ENCODE results near the gene PGC.
A peak's percentile ranks its signal among the peaks of the same experiment; 100 is the strongest.

The PGC gene

DNA sequence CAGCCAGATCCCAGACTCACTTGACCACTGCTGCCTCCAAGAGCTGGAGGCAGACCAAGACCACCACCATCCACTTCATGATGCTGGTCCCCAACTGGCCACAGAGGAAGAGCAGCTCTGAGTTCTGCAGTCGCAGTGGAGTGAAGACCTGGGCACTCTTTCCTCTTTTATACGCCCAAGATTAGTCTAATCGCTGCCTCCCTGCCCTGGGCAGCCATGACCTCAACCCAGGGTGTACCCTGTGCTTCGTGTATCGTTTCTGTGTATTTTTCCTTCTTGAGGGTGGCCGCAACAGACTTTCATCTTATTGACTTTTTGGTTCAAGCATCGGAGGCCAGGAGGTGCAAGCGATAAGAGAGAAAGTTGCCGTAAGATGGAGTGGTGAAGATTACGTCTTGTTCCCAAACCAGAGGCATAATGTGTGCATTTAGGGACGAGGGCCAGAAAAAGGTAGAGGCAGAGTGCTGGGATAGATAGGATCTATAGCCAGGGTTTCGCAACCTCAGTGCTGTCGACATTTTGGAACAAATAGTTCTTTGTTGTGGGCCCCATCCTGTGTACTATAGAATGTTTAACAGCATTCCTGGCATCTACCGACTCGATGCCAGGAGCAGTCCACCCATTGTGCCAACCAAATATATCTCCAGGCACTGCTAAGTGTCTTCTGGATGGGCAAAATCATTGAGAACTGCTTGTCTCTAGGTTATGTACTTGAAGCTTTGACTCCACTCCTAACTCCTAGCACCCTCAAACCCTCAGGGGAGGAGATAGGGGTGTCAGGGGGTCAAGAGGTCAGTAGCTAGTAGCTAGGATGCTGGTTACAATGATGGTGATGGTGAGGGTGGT is at the start of gene PGC:
Gene PGC, minus strand, starts transcription at position 142 of the 846 bp plus-strand sequence. Its CDS starts 63 bp downstream, at position 79.
- no peak for DNase-seq (ENCODE audit: low spot score)

DNA sequence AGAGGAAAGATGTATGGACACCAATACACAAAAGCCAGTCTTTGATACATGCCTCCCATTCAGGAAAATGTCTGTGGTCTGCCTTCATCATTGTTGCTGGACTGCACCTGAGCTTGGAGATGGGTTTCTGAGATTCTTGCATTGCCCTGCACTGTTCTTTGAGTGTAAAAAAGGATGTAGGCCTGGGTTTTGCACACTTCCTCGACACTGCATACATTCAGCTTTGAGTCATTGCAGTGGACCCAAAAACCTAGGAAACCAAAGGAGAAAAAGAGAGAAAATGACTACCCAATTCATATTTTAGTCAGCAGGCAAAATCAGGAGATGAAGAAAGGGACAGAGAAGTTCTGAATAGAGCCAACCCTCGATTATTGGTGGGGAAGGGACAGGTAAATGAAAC is 49.3 kb upstream of the PGC start:
- no peak for DNase-seq (ENCODE audit: low spot score)

DNA sequence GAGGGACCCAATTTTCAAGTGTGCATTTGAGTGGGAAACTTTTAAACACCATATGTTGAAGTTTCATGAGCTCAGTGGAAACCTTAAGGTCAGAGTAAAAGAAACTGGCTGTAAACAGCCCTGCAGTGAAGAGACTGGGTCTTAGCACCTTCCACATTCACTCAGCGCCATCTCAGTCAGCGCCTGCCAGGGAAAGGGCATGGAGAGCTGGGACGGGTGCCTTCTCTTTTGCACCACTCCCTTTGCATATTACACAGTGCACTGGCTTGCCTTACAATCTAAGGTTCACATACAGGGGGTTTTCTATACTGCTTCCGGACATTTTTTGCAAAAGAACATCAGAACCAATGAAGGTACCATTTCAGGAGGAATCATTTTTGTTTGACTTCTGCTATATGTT is 44.8 kb upstream of the PGC start:
- no peak for DNase-seq (ENCODE audit: low spot score)

DNA sequence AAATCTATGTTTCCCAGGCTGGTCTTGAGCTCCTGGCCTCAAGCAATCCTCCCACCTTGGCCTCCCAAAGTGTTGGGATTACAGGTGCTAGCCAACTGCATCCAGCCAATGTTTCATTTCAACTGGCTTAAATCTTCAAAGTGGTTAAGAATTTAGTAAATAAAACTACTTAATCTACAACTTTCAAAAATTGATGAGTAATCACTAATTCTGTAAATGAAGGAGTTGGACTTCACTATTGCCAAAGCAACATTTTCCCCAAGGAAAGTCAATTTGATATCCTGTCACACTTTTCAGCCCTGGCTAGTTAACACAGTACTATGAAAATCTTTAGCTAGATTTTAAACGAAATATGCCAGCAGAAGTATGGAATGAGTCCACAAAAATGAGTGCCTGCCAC is 44.1 kb upstream of the PGC start:
- DNase-seq (ENCODE audit: low spot score) = no peak

DNA sequence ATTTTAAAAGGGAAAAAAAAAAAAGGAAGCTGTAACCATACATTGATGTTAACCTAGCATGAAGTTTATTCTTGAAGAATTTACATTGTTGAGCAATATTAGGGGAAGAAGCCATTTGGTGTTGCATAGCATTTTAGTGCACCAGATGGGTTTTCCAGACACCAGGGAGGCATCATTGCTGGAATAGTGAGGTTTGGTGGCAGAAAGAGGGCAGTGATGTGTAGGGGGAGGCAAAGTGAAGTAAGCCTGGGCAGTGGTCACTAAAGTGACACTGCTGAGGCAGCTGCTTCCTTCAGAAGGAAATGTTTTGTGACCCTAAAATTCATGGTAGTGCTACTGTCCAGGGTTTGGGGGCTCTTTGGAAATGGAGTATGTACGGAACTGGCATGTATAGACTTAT is 42.8 kb upstream of the PGC start:
- DNase-seq (ENCODE audit: low spot score) = no peak

DNA sequence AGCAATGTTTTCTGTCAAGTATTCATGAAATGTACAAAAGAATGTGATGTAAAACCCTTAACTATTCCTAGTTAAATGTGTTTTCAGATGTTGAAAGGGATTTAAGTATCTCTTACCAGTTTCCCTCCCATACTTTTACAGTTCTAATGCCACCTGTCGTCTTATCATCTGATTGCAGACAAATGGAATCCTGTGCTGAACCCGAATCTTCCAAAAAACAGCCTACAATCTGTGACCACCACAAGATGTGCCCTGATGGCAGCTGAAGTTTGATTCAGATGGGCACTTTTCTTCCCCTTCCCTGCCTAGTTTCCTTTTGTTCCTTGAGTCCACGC is 42.2 kb upstream of the PGC start:
- DNase-seq (ENCODE audit: low spot score) = no peak

DNA sequence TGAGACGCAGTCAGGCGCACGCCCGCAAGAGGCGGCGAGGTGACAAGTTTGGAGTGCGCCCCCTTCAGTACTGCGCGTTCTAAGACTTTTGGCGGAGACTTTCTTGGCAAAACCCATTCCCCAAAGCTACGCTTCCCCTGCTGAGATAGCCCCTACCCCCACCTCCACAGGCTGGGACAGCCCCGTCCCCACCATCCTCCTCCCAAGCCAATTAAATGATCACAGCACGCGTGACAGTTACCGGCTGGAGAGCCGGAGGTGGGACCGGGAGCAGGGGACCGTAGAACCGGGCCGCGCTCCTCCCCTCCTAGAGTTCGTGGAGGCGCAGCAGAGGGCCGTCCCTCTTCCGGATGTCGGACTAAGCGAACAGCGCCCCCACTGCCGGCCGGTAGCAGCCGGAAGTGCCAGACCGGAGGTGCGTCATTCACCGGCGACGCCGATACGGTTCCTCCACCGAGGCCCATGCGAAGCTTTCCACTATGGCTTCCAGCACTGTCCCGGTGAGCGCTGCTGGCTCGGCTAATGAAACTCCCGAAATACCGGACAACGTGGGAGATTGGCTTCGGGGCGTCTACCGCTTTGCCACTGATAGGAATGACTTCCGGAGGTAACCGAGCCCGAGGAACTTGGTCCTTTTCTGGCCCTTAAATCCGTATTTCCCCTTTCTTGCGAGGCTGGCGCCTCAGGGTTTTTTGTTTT is 40.2 kb upstream of the PGC start, which contains the start of gene TOMM6:
Gene TOMM6, plus strand, starts transcription at position 476 of the 699 bp plus-strand sequence. Its CDS starts 4 bp downstream, at position 480.
- DNase-seq (ENCODE audit: low spot score) = peak; percentile 97

DNA sequence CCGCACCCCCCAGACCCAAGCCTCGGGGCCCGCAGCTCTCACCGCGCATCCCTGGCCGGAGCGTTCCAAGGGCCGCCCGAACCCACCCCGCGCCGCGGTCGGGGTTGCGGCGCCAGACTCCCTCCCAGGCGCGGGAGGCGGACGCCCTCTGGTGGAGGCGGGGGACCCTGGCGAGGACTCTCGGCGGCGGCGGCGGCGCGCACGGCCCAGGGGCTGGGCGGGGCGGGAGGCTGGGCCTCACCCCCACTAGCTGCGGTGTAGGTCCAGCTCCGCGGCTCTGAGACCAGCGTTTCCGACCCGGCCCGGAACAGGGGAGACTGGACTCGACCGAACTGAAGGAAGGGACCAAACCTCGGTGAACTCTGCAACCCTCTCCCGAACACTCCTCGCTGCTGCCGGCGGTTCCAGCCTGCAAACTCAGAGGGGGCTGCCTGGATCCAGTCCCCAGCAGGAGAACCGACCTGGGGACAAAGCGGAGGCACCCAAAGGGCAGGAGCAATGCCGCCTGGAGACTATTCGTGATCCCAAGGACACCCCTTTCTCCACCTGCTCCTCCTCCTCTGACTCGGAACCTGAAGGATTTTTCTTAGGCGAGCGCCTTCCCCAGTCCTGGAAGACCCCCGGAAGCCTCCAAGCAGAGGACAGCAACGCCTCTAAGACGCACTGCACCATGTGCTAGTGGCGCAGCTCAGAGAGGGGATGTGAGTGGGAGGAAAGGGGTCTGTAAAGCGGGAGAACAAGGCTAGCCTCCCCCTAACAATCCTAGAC is 39.4 kb upstream of the PGC start:
- DNase-seq (ENCODE audit: low spot score) = peak; percentile 87

DNA sequence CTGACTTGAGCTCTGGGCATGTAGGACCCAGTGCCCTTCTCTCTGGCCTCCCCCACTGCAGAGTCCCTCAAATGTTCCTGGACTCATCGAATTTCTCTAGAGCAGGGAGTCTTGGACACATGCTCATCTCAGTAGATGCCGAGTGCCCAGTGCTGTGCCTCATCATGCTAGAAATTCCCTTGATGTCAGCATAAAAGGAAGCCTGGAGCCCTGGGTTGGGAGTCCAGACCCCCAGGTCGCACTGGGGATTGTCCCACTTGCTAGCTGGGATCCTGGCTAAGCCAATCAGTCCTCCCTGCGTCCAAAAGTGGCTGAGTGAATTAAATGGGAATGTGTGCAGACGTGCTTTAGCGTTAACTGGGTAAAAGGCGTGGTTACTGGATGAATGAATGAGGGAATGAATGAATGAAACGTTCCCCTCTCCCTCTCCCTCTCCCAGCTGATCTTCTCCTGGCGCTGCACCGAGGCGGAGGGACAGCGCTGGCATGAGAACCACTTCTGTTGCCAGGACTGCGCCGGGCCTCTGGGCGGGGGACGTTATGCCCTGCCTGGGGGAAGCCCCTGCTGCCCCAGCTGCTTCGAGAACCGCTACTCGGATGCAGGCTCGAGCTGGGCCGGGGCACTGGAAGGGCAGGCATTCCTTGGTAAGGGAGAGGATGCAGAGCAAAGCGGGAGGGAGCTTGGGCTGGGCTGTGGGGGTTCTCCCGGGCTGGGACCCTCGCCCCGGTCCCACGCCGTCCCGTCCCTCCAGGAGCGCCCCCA is 38.7 kb upstream of the PGC start:
- DNase-seq (ENCODE audit: low spot score) = no peak

DNA sequence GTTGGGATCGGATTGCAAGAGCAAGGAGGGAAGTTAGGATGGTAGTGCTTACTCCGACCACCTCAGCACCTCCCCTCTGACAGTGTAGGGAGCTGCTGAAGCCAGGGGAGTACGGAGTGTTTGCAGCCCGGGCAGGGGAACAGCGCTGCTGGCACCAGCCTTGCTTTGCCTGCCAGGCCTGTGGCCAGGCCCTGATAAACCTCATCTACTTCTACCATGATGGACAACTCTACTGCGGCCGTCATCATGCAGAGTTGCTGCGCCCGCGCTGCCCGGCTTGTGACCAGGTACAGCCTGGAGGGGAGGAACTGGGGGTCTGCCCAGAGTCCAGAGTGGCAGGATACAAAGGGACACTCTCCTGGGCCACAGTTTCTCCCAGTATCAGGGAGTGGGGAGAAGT is 38.1 kb upstream of the PGC start:
- no peak for DNase-seq (ENCODE audit: low spot score)

DNA sequence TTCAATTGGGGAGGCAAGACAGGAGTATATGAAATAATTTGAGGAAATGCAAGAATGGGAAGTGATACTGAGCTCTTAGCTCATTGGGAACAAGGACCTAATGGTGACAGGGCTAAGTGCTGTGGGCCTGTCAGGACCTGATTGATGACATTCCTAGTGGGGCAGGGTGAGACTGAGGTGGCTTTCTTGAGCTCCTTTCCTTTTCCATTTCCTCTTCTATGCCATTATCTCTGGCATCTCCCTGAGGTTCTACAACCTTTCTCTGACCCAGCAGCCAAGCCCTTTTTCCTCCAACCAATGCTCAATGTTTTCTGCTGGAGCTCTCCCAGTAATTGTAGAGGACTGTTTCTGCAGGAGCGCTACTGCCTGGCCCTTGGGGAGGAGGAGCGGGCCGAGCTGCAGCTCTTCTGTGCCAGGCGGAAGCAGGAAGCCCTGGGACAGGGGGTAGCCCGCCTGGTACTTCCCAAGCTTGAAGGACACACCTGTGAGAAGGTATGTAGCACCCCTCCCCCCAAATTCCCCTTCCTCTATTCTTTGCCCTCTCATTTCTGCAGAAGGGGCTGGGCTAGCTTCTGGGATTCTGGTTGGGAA is 37.5 kb upstream of the PGC start:
- no peak for DNase-seq (ENCODE audit: low spot score)

DNA sequence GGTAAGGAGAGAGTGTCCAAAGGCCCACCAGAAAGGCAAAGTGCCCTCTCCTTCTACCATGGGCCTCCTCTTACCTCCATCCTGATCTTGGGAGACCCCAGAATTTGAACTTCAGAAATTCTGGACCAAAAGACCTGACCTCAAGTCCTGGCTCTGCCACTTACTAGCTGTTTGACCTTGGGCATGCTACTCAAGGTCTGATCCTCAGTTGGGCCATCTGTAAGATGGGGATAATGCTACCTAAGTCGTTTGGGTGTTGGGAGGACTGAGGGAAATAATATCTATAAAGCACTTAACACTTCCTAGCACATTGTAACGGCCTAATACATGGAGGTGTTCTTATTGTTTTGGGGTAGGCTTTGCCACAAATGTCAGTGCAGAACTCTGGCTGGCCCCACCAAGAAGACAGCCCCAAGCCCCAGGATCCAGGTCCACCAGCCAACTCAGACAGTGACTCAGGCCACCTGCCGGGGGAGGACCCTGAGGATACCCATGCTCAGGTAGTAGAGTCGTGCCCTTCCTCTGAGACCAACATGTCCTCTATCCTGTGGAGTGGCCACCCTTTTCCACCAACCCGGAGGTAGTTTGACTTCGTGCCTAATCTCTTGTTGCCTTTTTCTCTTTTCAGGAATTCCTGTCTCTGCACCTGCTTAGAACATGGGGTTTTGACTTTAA is 36.0 kb upstream of the PGC start:
- no peak for DNase-seq (ENCODE audit: low spot score)

DNA sequence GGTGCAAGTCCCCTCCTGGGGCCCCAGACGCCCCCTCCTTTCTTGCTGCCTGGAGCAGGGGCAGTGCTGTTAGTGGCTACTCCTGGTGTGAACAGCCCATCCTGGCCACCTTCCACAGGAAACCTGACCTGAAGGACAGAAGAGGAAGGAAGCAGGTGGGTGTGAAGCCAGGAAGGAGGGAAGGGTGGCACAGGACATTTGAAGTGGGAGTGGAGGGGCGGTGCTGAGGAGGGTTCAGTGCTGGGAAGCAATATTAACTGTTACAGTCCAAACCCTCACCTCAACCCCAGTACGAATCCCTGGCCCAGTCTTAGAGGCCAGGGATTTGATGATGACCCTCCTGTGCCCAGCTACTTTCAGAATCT is 34.2 kb upstream of the PGC start:
- no peak for DNase-seq (ENCODE audit: low spot score)

DNA sequence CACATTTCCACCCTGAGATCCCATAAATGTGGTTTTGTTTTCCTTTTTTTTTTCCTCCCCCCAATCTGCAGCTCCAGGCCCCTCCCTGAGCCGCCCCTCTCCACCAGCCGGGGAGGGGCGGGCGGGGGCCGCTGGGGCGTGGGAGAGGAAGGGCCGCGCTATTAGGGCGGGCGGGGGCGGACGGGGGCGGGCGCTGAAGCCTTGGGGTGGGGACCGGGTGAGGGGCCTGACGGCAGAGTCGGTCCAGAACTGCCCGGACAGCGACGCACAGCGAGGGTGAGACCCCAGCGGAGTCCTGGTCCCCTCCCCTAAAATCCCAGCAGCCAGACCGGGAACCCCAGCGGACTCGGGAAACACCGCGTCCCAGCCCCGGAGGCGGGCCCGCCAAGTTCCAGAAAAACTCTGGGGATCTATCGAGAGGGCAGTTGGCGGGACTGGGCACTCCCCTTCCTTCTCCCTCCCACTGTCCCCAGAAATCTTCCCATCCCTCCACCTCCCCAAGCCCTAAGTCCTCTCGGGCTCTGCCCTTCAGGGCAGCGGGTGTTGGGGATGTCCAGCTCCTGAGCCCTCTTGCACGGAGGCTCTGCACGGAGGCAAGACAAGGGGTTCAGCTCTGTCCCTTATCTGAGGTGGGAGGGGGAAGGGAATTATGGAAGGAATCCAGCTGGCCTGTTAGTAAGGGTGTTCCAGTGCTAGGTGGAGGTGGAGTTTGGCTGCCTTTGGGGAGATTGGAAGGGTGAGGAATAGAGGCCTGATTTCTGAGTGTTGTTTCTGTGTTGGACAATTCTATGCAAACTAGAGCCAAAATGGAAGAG is 33.6 kb upstream of the PGC start, which contains the start of gene PRICKLE4:
Gene PRICKLE4, plus strand, starts transcription at position 232 of the 815 bp plus-strand sequence. CDS start 2,692 bp downstream, outside the sequence.
- no peak for DNase-seq (ENCODE audit: low spot score)

DNA sequence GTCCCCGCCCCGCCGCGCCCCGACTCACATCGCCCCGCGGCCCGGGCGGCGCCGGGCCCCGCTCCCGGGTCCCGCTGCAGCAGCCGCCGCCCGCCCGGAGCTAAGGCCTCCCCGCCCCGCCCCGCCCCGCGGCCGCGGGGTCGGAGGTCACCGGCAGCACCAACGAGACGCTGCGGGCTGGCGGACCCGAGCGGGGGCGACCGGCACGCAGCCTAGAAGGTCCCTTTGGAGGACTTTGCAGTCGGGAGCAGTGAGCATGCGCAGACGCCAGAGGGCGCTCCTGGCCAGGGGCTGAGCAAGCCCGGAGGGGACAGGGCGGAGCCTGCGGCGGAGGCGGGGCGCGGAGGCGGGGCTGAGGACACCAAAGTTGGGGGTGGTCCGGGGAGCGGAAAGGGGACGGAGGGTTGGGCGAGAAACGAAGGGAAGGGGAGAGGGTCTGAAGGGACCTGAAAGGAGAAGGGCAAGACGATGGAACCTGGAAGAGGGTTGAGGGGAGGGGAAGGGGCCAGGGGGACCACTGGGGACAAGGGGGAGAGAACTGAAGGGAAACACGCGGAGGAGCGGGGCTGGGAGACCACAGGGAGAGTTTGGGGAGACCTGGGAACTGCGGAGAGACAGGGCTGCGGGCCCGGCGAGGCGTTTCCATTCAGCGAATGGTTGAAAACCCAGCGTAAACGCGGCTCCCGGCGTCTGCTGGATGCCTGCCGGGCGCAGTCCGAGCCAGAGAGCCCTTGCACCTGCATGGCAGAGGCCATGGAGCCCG is 32.8 kb upstream of the PGC start, which contains the start of gene FRS3:
Gene FRS3, minus strand, starts transcription at position 113 of the 763 bp plus-strand sequence. CDS start 2,913 bp downstream, outside the sequence.
- DNase-seq (ENCODE audit: low spot score) = peak; percentile 99

DNA sequence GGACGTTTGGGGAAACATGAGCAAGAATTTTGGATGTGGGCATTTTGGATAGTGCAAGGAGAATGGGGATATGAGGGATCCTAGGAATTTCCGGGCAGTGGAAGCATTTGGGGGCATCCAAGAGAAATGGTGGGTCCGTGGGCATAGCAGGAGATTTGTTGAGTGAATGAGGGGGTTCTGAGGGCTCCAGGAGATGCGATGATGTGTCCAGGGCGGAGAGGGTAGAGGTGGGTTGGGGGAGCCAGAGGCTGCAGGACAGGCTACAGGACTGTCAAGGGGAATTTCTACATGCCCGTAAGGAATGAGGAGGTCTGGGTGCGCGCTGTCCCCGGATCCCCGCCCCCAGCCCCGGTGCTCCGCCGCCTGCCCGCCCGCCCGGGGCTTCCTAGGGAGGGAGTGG is 32.1 kb upstream of the PGC start:
- no peak for DNase-seq (ENCODE audit: low spot score)

DNA sequence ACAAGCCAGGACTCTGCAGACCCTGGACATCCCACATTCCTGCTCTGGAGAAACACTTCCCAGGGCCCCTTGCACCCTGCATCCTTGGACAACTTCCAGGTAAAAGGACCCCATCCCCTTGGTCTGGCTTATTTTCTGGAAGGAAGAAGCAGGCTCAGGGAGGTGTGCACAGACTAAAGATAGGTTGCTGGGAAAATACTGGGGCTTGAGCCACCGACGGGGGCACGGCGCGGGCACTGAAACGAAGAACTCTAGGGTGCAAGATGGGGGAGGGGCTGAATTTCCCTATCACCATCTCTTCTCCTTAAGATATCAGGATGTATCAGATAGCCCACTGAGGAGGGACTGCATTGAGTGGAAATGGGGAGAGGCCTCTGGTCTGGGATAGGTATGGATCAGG is 31.7 kb upstream of the PGC start:
- no peak for DNase-seq (ENCODE audit: low spot score)

DNA sequence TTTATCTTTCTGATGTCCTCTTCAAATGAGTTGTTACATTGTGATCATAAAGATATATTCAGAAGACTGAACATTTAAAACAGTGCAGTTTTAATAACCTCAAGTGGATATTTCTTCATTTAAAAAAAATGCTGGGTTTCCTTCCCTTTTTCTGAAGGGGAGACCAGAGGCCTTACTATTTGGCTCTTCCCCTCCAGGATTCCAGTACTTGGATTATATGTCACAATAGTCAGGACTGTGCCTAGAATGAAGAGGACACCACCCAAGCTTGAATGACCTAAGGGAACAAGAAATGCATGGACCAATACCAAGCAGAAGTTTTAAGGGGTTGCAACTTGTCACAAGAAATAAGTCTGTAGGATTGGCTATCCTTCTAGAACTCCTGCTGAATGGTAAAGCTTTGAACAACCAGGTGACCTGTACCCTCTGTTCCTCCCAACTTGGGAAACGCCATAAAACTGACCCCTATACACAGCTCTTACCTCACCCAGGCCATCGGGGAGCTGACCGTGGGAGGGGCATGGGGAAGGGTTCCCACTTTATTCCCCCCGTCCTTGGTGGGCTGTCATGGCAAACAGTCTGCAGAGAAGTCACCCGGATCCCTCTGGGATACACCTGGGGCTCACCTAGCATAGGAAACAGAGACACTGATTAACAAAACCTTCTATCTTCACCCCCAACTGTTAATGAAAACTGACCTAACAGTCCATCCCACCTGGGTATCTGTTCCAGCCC is 30.5 kb upstream of the PGC start:
- DNase-seq (ENCODE audit: low spot score) = no peak

Data from activated CD4-positive, alpha-beta T cell treated with anti-CD3 and anti-CD28 coated beads, Interleukin-2, Interleukin-4, amounts not matched to agents 100 ng/mL and 50 ng/mL, durations not matched to agents 16 hours and 8 hours (primary cell).